GM10248 (cell line): ENCODE measurements around the gene SFTPA2.
"Not testable (repeated sequence)": the region's sequence is repeated elsewhere in the genome, so short reads cannot be mapped to it uniquely, and the experiment has no call there.

Source experiments
- CTCF ChIA-PET: fragments of 300-600 bp; sonication (Branson Sonifier 250); formaldehyde crosslinking; extraction: SDS; loops from one replicate; lab custom pipeline; 2021; ENCODE audit warnings: antibody characterized with exemption; lab: Yijun Ruan, JAX
- POLR2A ChIA-PET: fragments of 350-650 bp; sonication (Branson Sonifier 250); formaldehyde crosslinking; extraction: SDS; loops from one replicate; lab custom pipeline; 2020; ENCODE audit warnings: antibody characterized with exemption; lab: Yijun Ruan, JAX
- DNase-seq: peaks from one replicate; pipeline ENCODE4 v3.0.0; 2012; ENCODE audit errors: extremely low spot score
- TF ChIP-seq, protein P1 (sequence below): IDR thresholded peaks from 2 replicates; pipeline ENCODE4 v1.5.1; 2012; ENCODE audit warnings: mild to moderate bottlenecking, low read depth; ENCODE audit errors: extremely low read depth, missing control alignments, control extremely low read depth

The SFTPA2 gene

DNA sequence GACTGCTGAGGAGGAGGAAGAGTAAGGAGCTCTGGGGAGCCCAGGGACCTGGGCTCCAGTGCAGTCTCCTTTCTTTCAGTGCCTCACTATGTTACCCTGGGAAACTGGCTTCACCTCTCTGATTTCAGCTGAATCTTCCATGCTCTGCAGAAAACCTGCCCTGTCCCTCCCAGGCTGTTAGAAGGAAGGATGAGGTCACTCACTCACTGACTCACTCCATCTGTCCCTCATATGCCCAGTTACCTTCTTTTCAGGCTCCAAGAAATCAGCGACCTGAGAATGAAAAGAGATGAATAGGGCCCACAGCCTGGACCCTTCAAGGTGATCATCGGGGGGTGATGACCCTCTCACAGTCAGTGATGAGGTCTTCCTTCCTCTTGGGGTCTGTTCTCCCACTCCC, 481 bp downstream of the SFTPA2 start:
- ChIA-PET POLR2A (no interaction called here), CTCF (no interaction called here)
- no peak for DNase-seq
- TF ChIP-seq, protein P1, sequence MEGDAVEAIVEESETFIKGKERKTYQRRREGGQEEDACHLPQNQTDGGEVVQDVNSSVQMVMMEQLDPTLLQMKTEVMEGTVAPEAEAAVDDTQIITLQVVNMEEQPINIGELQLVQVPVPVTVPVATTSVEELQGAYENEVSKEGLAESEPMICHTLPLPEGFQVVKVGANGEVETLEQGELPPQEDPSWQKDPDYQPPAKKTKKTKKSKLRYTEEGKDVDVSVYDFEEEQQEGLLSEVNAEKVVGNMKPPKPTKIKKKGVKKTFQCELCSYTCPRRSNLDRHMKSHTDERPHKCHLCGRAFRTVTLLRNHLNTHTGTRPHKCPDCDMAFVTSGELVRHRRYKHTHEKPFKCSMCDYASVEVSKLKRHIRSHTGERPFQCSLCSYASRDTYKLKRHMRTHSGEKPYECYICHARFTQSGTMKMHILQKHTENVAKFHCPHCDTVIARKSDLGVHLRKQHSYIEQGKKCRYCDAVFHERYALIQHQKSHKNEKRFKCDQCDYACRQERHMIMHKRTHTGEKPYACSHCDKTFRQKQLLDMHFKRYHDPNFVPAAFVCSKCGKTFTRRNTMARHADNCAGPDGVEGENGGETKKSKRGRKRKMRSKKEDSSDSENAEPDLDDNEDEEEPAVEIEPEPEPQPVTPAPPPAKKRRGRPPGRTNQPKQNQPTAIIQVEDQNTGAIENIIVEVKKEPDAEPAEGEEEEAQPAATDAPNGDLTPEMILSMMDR: no peak

DNA sequence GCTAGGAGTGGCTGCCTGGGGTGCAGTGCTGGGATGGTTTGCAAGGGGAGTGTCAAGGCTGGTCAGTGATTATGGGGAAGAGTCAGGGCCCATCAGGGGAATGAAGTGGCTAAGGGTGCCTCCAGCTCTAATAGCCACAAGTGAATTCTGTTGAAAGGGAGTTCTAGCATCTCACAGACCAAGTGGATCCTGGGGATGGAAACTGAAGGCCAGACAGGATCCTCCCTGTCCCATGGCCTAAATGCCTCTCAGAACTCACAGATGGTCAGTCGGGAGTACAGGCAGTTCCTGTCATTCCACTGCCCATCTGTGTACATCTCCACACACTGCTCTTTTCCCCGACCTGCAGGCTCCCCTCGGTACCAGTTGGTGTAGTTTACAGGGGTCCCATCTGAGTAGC, 3.2 kb downstream of the SFTPA2 start:
- CTCF ChIA-PET, DNase-seq, POLR2A ChIA-PET: not testable (repeated sequence)

DNA sequence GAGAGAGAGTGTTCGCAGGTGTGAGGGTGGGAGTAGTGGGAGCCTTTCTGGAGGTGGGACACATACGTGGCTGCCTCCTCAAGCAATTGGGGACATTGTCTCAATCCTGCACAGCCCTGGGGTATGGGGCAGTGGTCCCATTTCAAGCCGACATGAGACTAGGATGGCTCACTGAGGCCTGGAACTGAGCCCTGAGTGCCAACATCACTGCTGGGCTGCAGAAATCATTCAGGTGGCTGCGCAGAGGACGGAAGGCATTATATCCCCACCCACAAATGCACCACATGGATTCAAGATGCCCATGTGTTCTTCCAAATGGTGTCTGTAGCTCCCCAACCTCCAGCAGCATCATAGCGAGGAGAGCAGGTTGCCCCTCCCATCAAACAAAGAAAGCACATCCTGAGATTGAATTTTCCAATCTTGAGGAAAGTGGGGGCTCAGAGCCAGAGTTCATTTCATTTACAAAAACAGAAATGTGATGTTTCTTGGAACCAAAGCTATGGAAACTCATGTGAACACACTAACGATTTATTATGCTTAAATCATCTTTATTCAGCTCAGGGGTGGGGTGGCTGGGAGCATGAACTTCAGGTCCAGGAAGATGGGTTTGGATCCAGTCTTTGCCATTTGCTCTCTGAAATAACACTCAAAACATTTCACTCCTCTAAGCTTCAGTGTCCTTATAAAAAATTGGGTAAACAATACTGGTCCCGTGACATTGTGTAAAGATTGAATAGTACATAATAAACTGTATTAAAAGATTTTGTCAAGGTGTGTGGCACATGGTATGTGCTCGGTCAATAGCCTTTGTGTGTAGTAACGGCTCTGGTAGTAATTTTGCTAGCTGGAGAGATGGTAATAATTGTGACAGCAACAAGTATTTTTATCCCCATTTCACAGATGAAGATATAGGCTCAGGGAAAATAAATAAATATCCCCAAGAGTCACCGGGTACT, 4.6 kb downstream of the SFTPA2 start:
- ChIA-PET POLR2A (no interaction called here), CTCF (interaction anchor here (1.2 kb wide), 1 partner anchor 12 kb away, joined by 3 read pairs; no protein-coding TSS in a partner anchor)
- DNase-seq: no peak
- TF ChIP-seq, protein P1: no peak

DNA sequence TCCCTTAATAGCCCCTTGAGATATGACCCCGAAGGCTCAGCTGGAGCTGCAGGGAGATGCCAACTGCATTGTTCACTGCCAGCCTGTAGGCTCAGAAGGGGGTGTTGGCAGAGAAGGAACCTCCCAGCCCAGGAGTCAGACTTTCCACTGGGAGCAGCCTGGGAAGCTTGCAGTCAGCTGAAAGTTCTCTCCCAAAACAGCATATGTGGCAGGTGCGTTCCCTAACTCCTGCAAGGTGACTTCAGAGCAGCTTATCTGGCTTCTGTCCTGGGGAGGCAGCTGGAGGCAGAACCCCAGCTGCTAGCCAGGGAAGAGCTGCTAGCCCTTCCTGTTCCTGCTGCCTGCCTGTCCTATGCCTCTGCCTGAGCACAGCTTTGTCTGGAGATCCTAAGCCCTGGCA, 8.1 kb downstream of the SFTPA2 start:
- ChIA-PET POLR2A (no interaction called here), CTCF (interaction anchor here (1.1 to 1.2 kb wide), 2 partner anchors 11 to 495 kb away, joined by 4 read pairs; no protein-coding TSS in a partner anchor)
- no peak for DNase-seq
- TF ChIP-seq, protein P1: no peak

DNA sequence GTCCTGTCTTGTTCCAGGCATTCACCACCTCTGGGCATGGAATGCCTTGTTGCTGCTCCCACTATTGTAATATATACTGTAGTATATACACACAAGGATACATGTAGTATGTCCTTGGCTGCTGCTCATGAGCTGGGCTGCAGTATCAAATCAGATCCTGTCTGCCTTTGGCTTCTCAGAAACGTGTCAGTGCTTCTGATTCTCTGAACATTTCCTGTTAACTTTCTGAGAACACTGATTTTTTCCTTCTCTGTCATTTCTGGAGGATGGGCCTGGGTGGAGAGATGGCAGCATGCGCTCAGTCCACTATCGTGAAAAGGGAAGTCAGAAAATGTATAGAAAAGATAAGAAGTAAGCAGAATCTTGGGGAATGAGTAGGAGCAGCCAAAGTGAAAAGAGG, 12.2 kb downstream of the SFTPA2 start:
- POLR2A ChIA-PET: no interaction called here

DNA sequence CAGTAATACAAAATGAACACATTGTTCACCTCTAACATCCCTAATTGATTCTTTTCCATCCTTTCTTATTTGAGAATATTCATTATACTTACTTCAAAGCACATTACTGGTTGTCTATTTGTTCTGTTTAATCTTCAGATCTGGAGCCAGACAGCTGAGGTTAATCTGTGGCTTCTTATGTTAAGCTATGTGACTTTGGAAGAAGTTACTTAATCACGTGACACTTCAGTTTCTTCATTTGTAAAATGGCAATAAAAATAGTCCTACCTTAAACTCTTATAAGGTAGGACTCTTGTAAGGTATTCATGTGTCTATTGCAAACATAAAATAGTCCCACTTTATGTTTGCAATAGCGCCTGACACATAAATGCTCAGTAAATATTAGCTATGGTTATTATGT, 13.1 kb downstream of the SFTPA2 start:
- CTCF ChIA-PET, DNase-seq, POLR2A ChIA-PET: not testable (repeated sequence)

More for the DNA sequence above, 12.2 kb downstream of the SFTPA2 start:
- no peak for DNase-seq
- TF ChIP-seq, protein P1: no peak
- CTCF ChIA-PET: interaction anchor here (1.5 kb wide), 1 partner anchor 11 kb away, joined by 3 read pairs; no protein-coding TSS in a partner anchor

DNA sequence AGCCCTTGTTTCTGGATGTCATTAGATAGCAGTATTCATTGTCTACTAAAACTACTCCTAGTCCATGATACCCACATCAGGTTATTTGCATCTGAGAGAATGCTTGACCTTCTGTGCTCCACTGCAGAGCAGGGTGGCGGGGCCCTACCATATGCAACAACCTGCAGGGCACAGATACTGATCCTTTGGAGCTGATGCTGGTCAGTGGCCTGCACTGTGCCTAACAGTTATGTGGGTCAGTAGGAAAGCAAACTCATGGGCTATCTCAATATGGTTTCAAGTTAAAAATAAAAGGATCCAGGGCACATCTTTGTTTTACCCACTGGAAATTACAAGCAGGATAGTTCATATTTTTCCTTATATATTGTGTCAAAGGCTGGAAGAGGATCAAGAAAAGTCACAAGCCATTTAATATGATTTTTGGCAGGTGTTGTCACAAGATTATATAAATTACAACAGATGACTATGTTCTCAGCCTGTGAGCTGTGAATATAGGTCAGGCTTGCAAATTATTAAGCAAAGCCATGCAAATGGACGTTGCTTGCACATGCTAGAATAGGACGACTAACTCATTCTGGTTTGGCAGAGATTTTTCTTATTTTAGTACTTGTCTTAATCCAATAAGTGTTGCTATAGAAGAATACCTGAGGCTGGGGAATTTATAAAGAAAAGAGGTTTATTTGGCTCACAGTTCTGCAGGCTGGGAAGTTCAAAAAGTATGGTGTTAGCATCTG, 15.1 kb downstream of the SFTPA2 start:
- DNase-seq, POLR2A ChIA-PET, CTCF ChIA-PET: not testable (repeated sequence)

DNA sequence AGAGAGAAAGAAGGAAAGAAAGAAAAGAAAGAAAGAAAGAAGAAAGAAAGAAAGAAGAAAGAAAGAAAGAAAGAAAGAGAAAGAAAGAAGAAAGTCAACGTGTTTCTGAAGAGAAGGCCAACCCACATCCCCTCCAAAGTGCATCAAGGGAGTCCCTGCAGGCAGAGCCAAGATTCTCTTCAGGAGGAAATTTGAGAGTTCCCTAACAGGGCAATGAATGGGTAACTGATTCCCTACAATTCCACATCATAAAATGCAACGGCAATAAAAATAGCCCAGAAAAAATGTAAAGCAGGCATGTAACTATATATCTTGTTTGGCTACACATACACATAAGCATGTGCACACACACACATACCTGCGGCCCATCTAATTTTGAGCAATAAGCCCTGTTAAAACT, 15.8 kb downstream of the SFTPA2 start:
- POLR2A ChIA-PET, CTCF ChIA-PET, DNase-seq: not testable (repeated sequence)
